HG02840 (cell line): Measurements from ENCODE around the gene DUSP3.
"Not testable (repeated sequence)": the region's sequence is repeated elsewhere in the genome, so short reads cannot be mapped to it uniquely, and the experiment has no call there.

Experiments used
- ATAC-seq: cut with Tn5 transposase; IDR thresholded peaks from one replicate; pipeline ENCODE4 v1.9.1; 2021; ENCODE audit warnings: mild to moderate bottlenecking, moderate library complexity, moderate number of reproducible peaks; ENCODE audit not compliant: unreplicated experiment, low FRiP score

The DUSP3 gene

DNA sequence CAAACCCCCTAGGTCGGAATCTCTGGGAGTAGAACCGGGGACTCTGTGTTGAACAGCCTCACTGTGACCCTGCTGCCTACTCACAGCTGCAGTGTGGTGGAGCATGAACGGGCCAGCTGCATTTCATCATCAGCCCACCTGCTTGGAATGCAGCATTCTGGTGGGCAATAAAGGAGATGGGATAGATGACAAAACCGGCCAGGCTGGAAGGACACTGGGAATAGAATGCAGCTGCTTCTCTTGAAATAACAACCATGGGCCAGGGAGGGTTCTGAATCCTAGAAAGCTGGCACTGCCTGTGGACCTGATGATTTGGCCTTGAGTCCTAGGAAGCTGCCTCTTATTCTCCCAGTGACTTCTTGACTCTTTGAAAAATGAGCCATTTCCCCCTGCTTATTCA, 25.0 kb upstream of the DUSP3 start:
- no peak for ATAC-seq

- no peak for ATAC-seq
Measured at GRCh38 chr17:43801844-43802243, 23.1 kb upstream of the DUSP3 start.

- ATAC-seq, result no peak
Measured at GRCh38 chr17:43800736-43801135, 22.0 kb upstream of the DUSP3 start.

DNA sequence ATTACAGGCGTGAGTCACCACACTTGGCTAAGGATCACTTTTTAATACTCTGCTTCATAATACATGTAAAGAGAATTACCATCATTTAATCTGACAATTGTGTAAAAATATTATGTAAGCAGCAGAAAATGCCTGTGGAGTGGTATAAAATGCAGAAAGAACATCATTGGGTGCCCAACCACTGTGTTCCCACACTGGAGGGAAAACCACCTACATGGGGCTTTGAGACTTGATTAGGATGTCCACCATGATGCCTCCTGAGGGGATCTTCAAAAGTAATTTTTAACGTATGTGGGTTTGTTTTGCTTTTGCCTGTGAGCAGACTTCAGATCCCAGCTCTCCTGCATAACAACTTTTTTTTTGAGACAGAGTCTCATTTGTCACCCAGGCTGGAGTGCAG, 20.3 kb upstream of the DUSP3 start:
- no peak for ATAC-seq

DNA sequence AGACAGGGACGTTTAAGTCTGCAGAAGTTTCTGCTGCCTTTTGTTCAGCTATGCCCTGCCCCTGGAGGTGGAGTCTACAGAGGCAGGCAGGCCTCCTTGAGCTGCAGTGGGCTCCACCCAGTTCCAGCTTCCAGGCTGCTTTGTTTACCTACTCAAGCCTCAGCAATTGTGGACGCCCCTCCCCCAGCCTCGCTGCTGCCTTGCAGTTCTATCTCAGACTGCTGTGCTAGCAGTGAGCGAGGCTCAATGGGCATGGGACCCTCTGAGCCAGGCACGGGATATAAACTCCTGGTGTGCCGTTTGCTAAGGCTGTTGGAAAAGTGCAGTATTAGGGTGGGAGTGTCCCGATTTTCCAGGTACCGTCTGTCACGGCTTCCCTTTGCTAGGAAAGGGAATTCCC, 19.2 kb upstream of the DUSP3 start:
- not testable (repeated sequence) for ATAC-seq

DNA sequence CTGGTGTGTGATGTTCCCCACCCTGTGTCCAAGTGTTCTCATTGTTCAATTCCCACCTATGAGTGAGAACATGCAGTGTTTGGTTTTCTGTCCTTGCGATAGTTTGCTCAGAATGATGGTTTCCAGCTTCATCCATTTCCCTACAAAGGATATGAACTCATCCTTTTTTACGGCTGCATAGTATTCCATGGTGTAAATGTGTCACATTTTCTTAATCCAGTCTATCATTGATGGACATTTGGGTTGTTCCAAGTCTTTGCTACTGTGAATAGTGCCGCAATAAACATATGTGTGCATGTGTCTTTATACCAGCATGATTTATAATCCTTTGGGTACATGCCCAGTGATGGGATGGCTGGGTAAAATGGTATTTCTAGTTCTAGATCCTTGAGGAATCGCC, 13.9 kb upstream of the DUSP3 start:
- not testable (repeated sequence) for ATAC-seq

- ATAC-seq, result no peak
Measured at GRCh38 chr17:43791589-43791988, 12.8 kb upstream of the DUSP3 start.

DNA sequence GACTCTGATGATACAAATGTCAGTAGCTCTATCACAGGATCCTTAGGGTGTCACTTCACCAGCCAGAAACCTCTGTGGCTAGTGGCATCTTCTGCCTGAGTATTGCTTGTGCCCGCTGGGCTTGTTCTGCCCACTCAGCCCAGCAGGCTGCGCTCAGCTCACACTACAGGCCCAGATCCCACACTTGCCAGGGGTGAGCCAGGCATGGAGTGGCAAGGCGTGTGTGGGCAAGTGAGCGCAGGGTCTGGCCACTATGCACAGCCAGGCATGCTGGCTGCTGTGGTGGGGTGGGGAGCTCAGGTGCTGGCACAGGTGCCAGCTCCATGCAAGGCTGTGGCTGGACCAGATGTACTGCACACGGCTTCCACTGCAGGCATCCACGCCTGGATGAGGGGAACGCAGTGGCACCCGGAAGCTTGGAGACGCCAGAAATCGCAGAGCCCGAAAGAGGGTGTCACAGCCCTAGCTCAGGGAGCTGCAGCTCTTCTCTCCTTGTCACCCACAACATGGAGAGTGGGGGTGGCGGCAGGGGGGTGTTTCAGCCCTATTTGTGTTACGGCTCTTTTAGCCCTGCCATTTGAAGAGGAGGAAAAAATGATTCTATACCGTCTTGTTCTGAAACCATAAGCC, 11.6 kb upstream of the DUSP3 start:
- no peak for ATAC-seq

GRCh38 chr17:43789482-43789881, 10.7 kb upstream of the DUSP3 start:
- ATAC-seq, result no peak

- no peak for ATAC-seq
Measured at GRCh38 chr17:43788540-43788939, 9.8 kb upstream of the DUSP3 start.

GRCh38 chr17:43787728-43788127, 9.0 kb upstream of the DUSP3 start:
- ATAC-seq, result no peak

DNA sequence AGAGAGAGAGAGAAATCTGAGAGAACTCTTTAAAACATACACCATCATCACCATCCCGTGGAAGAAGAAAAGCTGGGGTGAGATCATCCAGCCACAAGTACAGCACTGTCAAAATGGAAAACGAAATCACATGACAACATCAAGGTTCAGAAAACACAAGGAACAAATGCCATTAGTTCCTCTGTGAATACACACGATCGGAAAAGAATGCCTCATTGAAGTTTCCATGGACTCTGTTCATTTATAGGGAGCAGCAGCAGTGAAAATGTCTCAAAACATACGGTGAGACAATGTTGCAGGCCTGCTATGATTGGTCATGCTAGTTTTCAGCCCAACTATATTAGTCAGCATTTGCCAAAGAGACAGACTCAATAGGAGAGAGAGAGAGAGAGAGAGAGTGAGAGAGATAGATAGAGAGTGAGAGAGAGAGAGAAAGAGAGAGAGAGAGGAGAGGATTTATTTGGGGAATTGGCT, 5.9 kb upstream of the DUSP3 start:
- ATAC-seq, result no peak

GRCh38 chr17:43784068-43784467, 5.3 kb upstream of the DUSP3 start:
- no peak for ATAC-seq

DNA sequence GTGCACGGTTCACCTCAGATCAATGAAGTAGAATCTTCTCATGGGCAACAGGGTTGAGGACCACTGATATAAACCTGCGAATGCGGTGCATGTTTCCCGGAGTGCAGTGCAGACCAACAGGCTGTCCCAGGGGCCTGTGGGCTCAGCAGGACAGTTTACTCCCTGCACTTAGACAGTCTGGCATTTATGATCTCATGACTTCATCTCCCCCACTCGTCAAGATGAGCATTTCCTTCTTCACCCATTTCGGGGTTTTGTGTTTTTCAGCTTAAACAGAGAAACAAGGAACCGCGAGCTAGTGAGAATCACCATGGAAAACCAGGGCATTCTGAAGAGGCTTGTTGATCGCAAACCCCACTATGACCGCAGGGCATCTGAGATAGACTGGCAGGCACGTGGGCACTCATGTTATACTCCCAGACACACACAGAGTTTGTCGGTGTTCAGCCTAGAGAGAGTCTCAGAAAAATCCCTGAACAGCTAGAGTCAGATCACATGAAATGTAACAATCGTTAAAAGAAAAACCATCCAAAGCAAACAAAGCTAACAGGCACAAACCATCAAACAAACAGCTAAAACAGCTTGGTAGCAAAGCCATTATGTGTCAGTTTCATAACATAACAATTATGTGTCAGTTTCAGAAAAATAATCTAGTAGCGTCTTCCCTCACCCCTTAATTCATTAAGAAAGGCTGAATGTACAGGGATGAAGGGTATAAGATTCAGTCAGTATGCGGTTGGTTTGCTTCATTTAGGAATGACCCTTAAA, 4.3 kb upstream of the DUSP3 start:
- no peak for ATAC-seq

DNA sequence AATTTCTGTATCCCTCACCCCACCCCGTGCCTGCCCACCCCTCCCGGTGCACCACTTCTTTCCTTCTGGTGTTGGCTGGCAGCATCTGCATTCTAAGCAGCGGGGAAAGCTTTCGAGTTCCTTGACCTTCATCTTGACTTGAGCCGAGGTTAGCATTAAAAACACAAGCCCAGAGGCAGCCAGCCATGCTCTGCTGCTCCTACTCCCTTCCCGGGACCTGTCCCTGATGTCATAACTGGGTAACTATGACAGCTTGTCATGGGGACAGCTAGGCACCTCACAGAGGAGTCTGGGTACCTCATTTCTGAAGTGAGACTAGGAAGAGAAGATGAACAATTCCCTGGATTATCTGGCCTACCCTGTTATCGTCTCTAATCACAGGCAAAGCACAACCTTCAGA, 1.4 kb upstream of the DUSP3 start, which contains the start of gene CFAP97D1:
Gene CFAP97D1, plus strand, starts transcription at position 301 of the 400 bp plus-strand sequence. Its CDS starts 28 bp downstream, at position 329.
- no peak for ATAC-seq

- no peak for ATAC-seq
Measured at GRCh38 chr17:43779145-43780125, 658 bp upstream of the DUSP3 start.

DNA sequence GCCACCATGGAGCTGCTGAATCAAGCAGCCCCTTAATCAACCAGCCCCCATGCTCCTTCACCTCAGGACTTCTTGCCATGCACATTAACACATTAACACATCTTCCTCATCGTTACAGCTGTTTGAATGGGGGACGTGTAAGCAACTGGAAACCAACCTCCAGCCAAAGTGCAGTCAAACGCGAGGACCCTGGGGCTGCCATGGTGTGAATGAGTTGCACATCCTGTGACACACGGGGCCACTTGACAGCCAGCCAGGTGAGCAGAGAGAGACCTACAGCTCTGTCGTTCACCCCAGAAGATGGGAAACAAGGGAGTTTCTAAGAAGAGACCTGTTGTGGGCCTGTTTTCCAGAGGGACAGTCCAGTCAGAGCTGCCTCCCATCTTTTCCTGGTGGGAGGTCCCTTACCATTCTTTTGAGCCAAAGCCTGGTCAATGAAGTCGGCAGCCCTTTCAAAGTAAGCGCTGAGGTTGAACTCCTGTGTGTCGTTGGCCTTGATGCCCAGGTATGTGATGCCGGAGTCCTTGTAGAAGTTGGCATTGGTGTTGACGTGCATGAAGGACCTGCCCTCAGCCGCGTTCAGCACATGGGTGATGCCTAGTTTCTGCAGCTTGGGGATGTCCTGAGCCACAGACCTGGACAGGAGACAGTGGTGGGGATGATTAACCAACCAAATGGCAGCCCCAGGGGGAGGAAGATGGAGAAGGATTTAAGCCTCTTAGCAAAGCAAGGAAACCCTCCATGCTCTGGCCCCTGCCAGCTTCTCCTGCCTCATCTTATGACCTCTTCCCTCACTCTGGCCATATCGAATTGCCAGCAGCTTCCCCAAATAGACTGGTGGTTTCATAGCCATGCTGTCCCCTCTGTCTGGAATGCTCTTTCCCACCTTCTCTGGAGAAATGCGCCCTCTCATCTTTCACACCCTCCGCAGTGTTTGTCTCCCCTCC, 4.2 kb downstream of the DUSP3 start:
- no peak for ATAC-seq

DNA sequence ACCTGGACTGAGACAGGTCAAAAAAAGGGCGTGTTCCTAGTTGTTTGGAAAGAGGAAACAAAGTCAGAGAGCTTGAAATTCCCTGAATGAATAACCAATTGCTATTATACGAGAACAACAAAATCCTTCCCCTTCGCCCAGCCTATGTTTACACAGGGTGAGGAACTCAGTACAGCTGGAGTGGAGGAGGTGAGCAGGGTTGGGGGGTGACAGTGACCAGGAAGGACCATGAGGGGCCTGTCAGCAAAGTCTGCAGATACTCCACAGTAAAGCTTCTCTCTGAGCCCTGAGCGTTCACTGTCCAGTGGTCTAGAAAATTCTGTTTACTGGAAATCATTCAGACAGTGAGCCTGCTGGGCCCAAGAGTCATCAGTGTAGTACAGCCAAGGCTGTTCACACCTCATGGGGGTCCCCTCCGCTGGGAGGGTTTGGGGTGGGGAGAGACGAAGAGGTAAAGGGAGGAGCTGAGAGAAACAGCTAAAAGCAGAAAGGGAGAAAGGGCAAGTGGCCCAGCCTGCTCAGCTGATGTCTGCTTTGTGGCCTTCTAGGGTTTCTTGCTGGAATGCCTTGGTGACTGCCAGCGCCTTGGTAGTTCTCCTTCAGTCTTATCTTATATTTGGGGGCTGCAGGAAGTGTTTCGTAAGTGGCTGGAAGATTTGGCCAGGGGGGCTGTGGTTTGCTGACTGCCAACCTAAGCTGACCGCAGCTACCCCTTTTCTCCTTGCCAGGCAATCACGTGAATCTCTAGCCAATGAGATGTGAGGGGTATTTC, 5.7 kb downstream of the DUSP3 start:
- ATAC-seq, result no peak

GRCh38 chr17:43771463-43771862, 7.3 kb downstream of the DUSP3 start:
- ATAC-seq, result no peak
